ENCODE results near the gene RBM19. TPM values are rescaled to one million over a fixed set of nuclear protein-coding genes. Genes with fewer than 3 reads are reported as not detected.

Gene RBM19
- polyA plus RNA-seq, 3 donors: 29.5 to 45.1 (median 29.6) TPM

- no peak for DNase-seq (ENCODE audit: extremely low read depth in 1 of 11, low read depth in 9 of 11, low spot score in 4 of 11)
These were observed 4.1 kb upstream of the RBM19 start for GRCh38 chr12:113970211-113970610.

GRCh38 chr12:113967368-113967767, 1.2 kb upstream of the RBM19 start:
- DNase-seq (ENCODE audit: extremely low read depth in 1 of 11, low read depth in 9 of 11, low spot score in 4 of 11): no peak

- DNase-seq (ENCODE audit: extremely low read depth in 1 of 11, low read depth in 9 of 11, low spot score in 4 of 11): no peak
These were observed 3.4 kb downstream of the RBM19 start for GRCh38 chr12:113962733-113963132.

- DNase-seq (ENCODE audit: extremely low read depth in 1 of 11, low read depth in 9 of 11, low spot score in 4 of 11): no peak
These were observed 4.0 kb downstream of the RBM19 start for GRCh38 chr12:113961921-113962710.

- DNase-seq (ENCODE audit: extremely low read depth in 1 of 11, low read depth in 9 of 11, low spot score in 4 of 11): no peak
These were observed 6.1 kb downstream of the RBM19 start for GRCh38 chr12:113960030-113960429.

- no peak for DNase-seq (ENCODE audit: extremely low read depth in 1 of 11, low read depth in 9 of 11, low spot score in 4 of 11)
These were observed 7.0 kb downstream of the RBM19 start for GRCh38 chr12:113959096-113959495.

GRCh38 chr12:113958108-113958507, 8.0 kb downstream of the RBM19 start:
- no peak for DNase-seq (ENCODE audit: extremely low read depth in 1 of 11, low read depth in 9 of 11, low spot score in 4 of 11)

- DNase-seq (ENCODE audit: extremely low read depth in 1 of 11, low read depth in 9 of 11, low spot score in 4 of 11): no peak
These were observed 8.5 kb downstream of the RBM19 start for GRCh38 chr12:113957627-113958026.

- DNase-seq (ENCODE audit: extremely low read depth in 1 of 11, low read depth in 9 of 11, low spot score in 4 of 11): no peak
These were observed 10.8 kb downstream of the RBM19 start for GRCh38 chr12:113955109-113955970.

- no peak for DNase-seq (ENCODE audit: extremely low read depth in 1 of 11, low read depth in 9 of 11, low spot score in 4 of 11)
These were observed 11.6 kb downstream of the RBM19 start for GRCh38 chr12:113954547-113954946.

GRCh38 chr12:113950873-113951272, 15.3 kb downstream of the RBM19 start:
- no peak for DNase-seq (ENCODE audit: extremely low read depth in 1 of 11, low read depth in 9 of 11, low spot score in 4 of 11)

GRCh38 chr12:113949321-113950305, 16.5 kb downstream of the RBM19 start:
- DNase-seq (ENCODE audit: extremely low read depth in 1 of 11, low read depth in 9 of 11, low spot score in 4 of 11): no peak

GRCh38 chr12:113948151-113948914, 17.8 kb downstream of the RBM19 start:
- no peak for DNase-seq (ENCODE audit: extremely low read depth in 1 of 11, low read depth in 9 of 11, low spot score in 4 of 11)

- no peak for DNase-seq (ENCODE audit: extremely low read depth in 1 of 11, low read depth in 9 of 11, low spot score in 4 of 11)
These were observed 19.9 kb downstream of the RBM19 start for GRCh38 chr12:113946175-113946574.

GRCh38 chr12:113945174-113946173, 20.7 kb downstream of the RBM19 start:
- no peak for DNase-seq (ENCODE audit: extremely low read depth in 1 of 11, low read depth in 9 of 11, low spot score in 4 of 11)

- no peak for DNase-seq (ENCODE audit: extremely low read depth in 1 of 11, low read depth in 9 of 11, low spot score in 4 of 11)
These were observed 23.9 kb downstream of the RBM19 start for GRCh38 chr12:113942209-113942608.

- no peak for DNase-seq (ENCODE audit: extremely low read depth in 1 of 11, low read depth in 9 of 11, low spot score in 4 of 11)
These were observed 25.0 kb downstream of the RBM19 start for GRCh38 chr12:113941208-113941486.
